Spleen (tissue), 11 donors: ENCODE results near the gene DMXL1. TPM values are rescaled to one million over a fixed set of nuclear protein-coding genes. Genes with fewer than 3 reads are reported as not detected.
A peak's percentile ranks its signal among the peaks of the same experiment; 100 is the strongest.
"Not testable (repeated sequence)": the region's sequence is repeated elsewhere in the genome, so short reads cannot be mapped to it uniquely, and the experiment has no call there.

Experiments used
- DNase-seq: peaks from one replicate; pipeline ENCODE4 v3.0.0-alpha.2; 2020
- H3K27ac ChIP-seq, 8 donors: fragments of 200-600 bp; sonication (generic) in 7 of 8; 1 replicate in 4 of 8; 2 replicates in 4 of 8; pipeline versions ENCODE4 v1.5.0 to v1.8.0; 2016 to 2021; ENCODE audit warnings: inconsistent platforms in 4 of 8, mild to moderate bottlenecking in 4 of 8, moderate library complexity in 1 of 8
- H3K27me3 ChIP-seq, 7 donors: fragments of 200-600 bp; sonication (generic) in 6 of 7; replicated peaks in 1 of 7; 1 replicate in 4 of 7; 2 replicates in 3 of 7; pipeline versions ENCODE4 v1.5.0 to v1.8.0; 2016 to 2021; ENCODE audit warnings: inconsistent platforms in 3 of 7, mild to moderate bottlenecking in 1 of 7
- H3K36me3 ChIP-seq, 6 donors: fragments of 200-600 bp; sonication (generic) in 5 of 6; 1 replicate in 4 of 6; 2 replicates in 2 of 6; pipeline versions ENCODE4 v1.5.0 to v1.8.0; 2016 to 2021; ENCODE audit warnings: inconsistent platforms in 2 of 6
- H3K4me1 ChIP-seq, 6 donors: fragments of 200-600 bp; sonication (generic) in 5 of 6; 1 replicate in 3 of 6; 2 replicates in 3 of 6; pipeline versions ENCODE4 v1.5.0 to v1.8.0; 2016 to 2021; ENCODE audit warnings: inconsistent platforms in 3 of 6
- H3K4me3 ChIP-seq, 8 donors: fragments of 200-600 bp; sonication (generic) in 7 of 8; 1 replicate in 4 of 8; 2 replicates in 4 of 8; pipeline versions ENCODE4 v1.5.0 to v1.8.0; 2016 to 2021; ENCODE audit warnings: inconsistent platforms in 4 of 8, mild to moderate bottlenecking in 4 of 8, moderate library complexity in 2 of 8
- H3K9me3 ChIP-seq, 8 donors: fragments of 200-600 bp; sonication (generic) in 7 of 8; 1 replicate in 4 of 8; 2 replicates in 4 of 8; pipeline versions ENCODE4 v1.5.0 to v1.8.0; 2016 to 2021; ENCODE audit warnings: inconsistent platforms in 4 of 8
- POLR2A ChIP-seq, 3 donors: fragments of 450-650 bp; IDR thresholded peaks; one replicate each; pipeline ENCODE4 v1.5.1; 2017; ENCODE audit warnings: antibody characterized with exemption in 3 of 3, mild to moderate bottlenecking in 1 of 3
- POLR2AphosphoS5 ChIP-seq, 3 donors: sonication (generic); formaldehyde crosslinking; IDR thresholded peaks; one replicate each; pipeline ENCODE4 v1.5.1; 2017; ENCODE audit warnings: antibody characterized with exemption in 3 of 3
- WGBS, 5 donors: extraction: QIAGEN DNeasy Blood & Tissue Kit in 3 of 5; methylation state at CpG; one replicate each; pipeline versions ENCODE4 v1.1.5 to v1.1.7; 2013 to 2018; 5-methylcytosine and 5-hydroxymethylcytosine counted together
- intact Hi-C: fragments of 100-400 bp; cut with DNase I; formaldehyde crosslinking; loops from one replicate; pipeline ENCODE4 v1.15.0; 2023; ENCODE audit warnings: low total_unique reads
- polyA plus RNA-seq, 3 donors: library from polyadenylated mRNA; stranded (reverse); fragments of 200-250 nt; gene quantifications; one replicate each; pipeline ENCODE4 v1.2.1, GENCODE V29; 2013
- total RNA-seq, 7 donors: library from RNA; depleted of rRNA in 3 of 7; stranded (reverse); fragments of >200 nt in 3 of 7; fragmentation: NEBNext Ultra II Directional in 4 of 7; extraction: Animal tissue kit (Norgen Biotek cat#: 25700) in 4 of 7; gene quantifications; one replicate each; pipeline versions ENCODE4 v1.1.0 to v1.2.1, GENCODE V29; 2016 to 2021
- TF ChIP-seq, protein P1 (sequence below), 11 experiments: fragments of 200-600 bp in 7 of 11; fragments of 450-650 bp in 4 of 11; sonication (generic) in 4 of 11; IDR thresholded peaks in 8 of 11; conservative IDR thresholded peaks in 3 of 11; 1 replicate in 7 of 11; 2 replicates in 4 of 11; pipeline versions ENCODE4 v1.4.0 to v1.8.0; 2016 to 2021; ENCODE audit warnings: antibody characterized with exemption in 11 of 11, inconsistent platforms in 4 of 11, mild to moderate bottlenecking in 1 of 11
- donor health status: healthy with polysubstance abuse.
- donor health status: DM: no; HTN: no; CAD: no; lungs with moderate emphysema.
- donor health status: DM: no; HTN: no; CAD: no.
- donor health status: Bipolar disorder and iron deficiency.
- donor health status: healthy.
- donor health status: DM: no; HTN: no; CAD: no.
- donor health status: DM: yes; HTN: yes; CAD: no.

Gene DMXL1
- total and polyA plus RNA-seq, 10 donors, result 19.3 to 89.9 (median 72.0) TPM

DNA sequence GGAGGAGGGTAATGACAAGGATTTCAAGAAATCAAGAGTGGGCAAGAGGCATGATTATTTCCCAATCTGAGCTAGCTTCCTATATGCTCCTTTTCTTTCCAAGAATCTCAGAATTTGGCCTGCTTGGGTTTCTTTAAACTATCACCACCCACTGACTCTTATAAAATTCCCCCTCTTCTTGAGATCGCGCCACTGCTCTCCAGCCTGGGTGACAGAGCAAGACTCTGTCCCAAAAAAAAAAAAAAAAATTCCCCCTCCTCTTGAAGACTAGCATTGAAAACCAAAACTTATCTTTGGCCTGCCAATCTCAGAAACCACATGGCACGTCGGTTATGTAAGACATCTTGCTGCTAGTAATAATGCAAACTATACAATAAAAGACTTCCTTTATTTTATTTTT, 3.4 kb upstream of the DMXL1 start:
- peaks cover 1 to 31% (median 18%) of the 10 kb centered on the region in 6 donors for H3K4me1 ChIP-seq
- DNase-seq, result no peak
- H3K27ac ChIP-seq, result no peak overlapping the region
- TF ChIP-seq, protein P1, sequence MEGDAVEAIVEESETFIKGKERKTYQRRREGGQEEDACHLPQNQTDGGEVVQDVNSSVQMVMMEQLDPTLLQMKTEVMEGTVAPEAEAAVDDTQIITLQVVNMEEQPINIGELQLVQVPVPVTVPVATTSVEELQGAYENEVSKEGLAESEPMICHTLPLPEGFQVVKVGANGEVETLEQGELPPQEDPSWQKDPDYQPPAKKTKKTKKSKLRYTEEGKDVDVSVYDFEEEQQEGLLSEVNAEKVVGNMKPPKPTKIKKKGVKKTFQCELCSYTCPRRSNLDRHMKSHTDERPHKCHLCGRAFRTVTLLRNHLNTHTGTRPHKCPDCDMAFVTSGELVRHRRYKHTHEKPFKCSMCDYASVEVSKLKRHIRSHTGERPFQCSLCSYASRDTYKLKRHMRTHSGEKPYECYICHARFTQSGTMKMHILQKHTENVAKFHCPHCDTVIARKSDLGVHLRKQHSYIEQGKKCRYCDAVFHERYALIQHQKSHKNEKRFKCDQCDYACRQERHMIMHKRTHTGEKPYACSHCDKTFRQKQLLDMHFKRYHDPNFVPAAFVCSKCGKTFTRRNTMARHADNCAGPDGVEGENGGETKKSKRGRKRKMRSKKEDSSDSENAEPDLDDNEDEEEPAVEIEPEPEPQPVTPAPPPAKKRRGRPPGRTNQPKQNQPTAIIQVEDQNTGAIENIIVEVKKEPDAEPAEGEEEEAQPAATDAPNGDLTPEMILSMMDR (IDR thresholded peaks at IDR 0.05 in 8 of 11, conservative IDR thresholded peaks at IDR 0.05 in 3 of 11), result no peak
- TF ChIP-seq POLR2AphosphoS5 (IDR thresholded peaks at IDR 0.05) (no peak), POLR2A (IDR thresholded peaks at IDR 0.05) (no peak)
- no peaks in the 10 kb centered on the region for H3K36me3 ChIP-seq
- intact Hi-C loops, result no loop called here
- WGBS, 5 donors, result 63 to 89% (median 70%) methylated on average over 4 of the region's 4 CpGs
- no peaks in the 10 kb centered on the region for H3K27me3 ChIP-seq
- H3K9me3 ChIP-seq, result no peaks in the 10 kb centered on the region
- no peak overlapping the region for H3K4me3 ChIP-seq

DNA sequence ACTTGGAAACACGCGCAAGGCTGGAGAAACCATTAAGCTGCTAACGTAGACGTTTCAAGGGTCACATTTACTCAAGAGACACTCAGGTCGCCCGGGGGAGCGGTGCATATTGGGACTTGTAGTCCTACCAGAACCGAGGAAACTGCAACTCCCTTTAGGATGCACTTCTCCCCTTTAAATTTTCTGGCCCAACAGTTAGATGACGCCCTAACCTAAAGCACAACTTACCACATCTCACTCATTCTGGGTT, 384 bp upstream of the DMXL1 start:
- Histone ChIP-seq H3K27me3 (no peaks in the 10 kb centered on the region), H3K9me3 (no peaks in the 10 kb centered on the region), H3K36me3 (no peaks in the 10 kb centered on the region), H3K4me3 (peak overlapping the region; percentile 54 to 91 (median 84)), H3K4me1 (peaks cover 25 to 51% (median 45%) of the 10 kb centered on the region in 6 donors), H3K27ac (peak overlapping the region; percentile 93 to 100 (median 98))
- TF ChIP-seq, protein P1 (IDR thresholded peaks at IDR 0.05 in 8 of 11, conservative IDR thresholded peaks at IDR 0.05 in 3 of 11), result no peak
- TF ChIP-seq POLR2AphosphoS5 (IDR thresholded peaks at IDR 0.05) (no peak), POLR2A (IDR thresholded peaks at IDR 0.05) (no peak)
- intact Hi-C loops, result no loop called here
- 0% methylated on average over 9 of the region's 9 CpGs for WGBS, 5 donors
- peak; percentile 94 for DNase-seq

- peak overlapping the region; percentile 93 to 100 (median 98) for H3K27ac ChIP-seq
- no peaks in the 10 kb centered on the region for H3K36me3 ChIP-seq
- peaks cover 32 to 62% (median 55%) of the 10 kb centered on the region in 6 donors for H3K4me1 ChIP-seq
- intact Hi-C loops, result no loop called here
- H3K27me3 ChIP-seq, result no peaks in the 10 kb centered on the region
- peak overlapping the region; percentile 54 to 91 (median 84) for H3K4me3 ChIP-seq
- no peaks in the 10 kb centered on the region for H3K9me3 ChIP-seq
- no peak for TF ChIP-seq POLR2A (IDR thresholded peaks at IDR 0.05)
- TF ChIP-seq POLR2AphosphoS5 (IDR thresholded peaks at IDR 0.05), result no peak
- TF ChIP-seq, protein P1 (IDR thresholded peaks at IDR 0.05 in 8 of 11, conservative IDR thresholded peaks at IDR 0.05 in 3 of 11), result no peak
- DNase-seq, result no peak
- 0 to 1% (median 0%) methylated on average over 8 to 22 of the region's 22 CpGs for WGBS, 5 donors
Measured at GRCh38 chr5:119071561-119071995, 691 bp downstream of the DMXL1 start.

- peak overlapping the region in 5 of 8 donors; percentile 0 to 88 (median 81) for H3K4me3 ChIP-seq
- intact Hi-C loops, result no loop called here
- H3K9me3 ChIP-seq, result no peaks in the 10 kb centered on the region
- H3K27ac ChIP-seq, result peak overlapping the region in 5 of 8 donors; percentile 82 to 99 (median 98)
- no peaks in the 10 kb centered on the region for H3K27me3 ChIP-seq
- peaks cover 38 to 71% (median 61%) of the 10 kb centered on the region in 6 donors for H3K4me1 ChIP-seq
- no peaks in the 10 kb centered on the region for H3K36me3 ChIP-seq
- 77 to 87% (median 81%) methylated on average over 2 of the region's 2 CpGs for WGBS, 5 donors
- TF ChIP-seq, protein P1 (IDR thresholded peaks at IDR 0.05 in 8 of 11, conservative IDR thresholded peaks at IDR 0.05 in 3 of 11), result no peak
- TF ChIP-seq POLR2AphosphoS5 (IDR thresholded peaks at IDR 0.05) (no peak), POLR2A (IDR thresholded peaks at IDR 0.05) (no peak)
- no peak for DNase-seq
Measured at GRCh38 chr5:119072496-119072895, 1.6 kb downstream of the DMXL1 start.

- Histone ChIP-seq H3K4me3 (peak overlapping the region in 3 of 8 donors; percentile 67 to 88 (median 81)), H3K27ac (peak overlapping the region in 7 of 8 donors; percentile 50 to 99 (median 82)), H3K4me1 (peaks cover 46 to 84% (median 71%) of the 10 kb centered on the region in 6 donors)
- H3K9me3 ChIP-seq, H3K36me3 ChIP-seq, H3K27me3 ChIP-seq, intact Hi-C loops, DNase-seq: not testable (repeated sequence)
- 87 to 91% (median 89%) methylated on average over 9 of the region's 9 CpGs for WGBS, 5 donors
Measured at GRCh38 chr5:119073746-119074337, 3.0 kb downstream of the DMXL1 start.
